HepG2 (cell line): Measurements from ENCODE around the gene TUBB4B. TPM values are rescaled to one million over a fixed set of nuclear protein-coding genes. Genes with fewer than 3 reads are reported as not detected.

Source experiments
- ATF7 ChIP-seq, 2 experiments: fragments of 450-650 bp in 1 of 2; sonication (generic) in 1 of 2; formaldehyde crosslinking in 1 of 2; IDR thresholded peaks; 2 replicates each; pipeline versions ENCODE4 v1.4.0 to v1.6.1; 2016 to 2020; ENCODE audit warnings: antibody characterized with exemption in 1 of 2, mild to moderate bottlenecking in 1 of 2, missing genetic modification reagents in 1 of 2
- CBX5 ChIP-seq: sonication (generic); formaldehyde crosslinking; IDR thresholded peaks from 2 replicates; pipeline ENCODE4 v1.4.0; 2020; ENCODE audit warnings: missing genetic modification reagents, borderline replicate concordance
- ELF3 ChIP-seq: IDR thresholded peaks from 2 replicates; pipeline ENCODE4 v1.6.1; 2016; ENCODE audit warnings: missing genetic modification reagents, missing compliant biosample characterization
- GTF3A ChIP-seq: sonication (generic); formaldehyde crosslinking; conservative IDR thresholded peaks from 2 replicates; pipeline ENCODE4 v1.4.0; 2020; ENCODE audit warnings: mild to moderate bottlenecking, missing genetic modification reagents
- MED13 ChIP-seq: sonication (generic); formaldehyde crosslinking; IDR thresholded peaks from 2 replicates; pipeline ENCODE4 v1.5.0; 2020; ENCODE audit warnings: missing genetic modification reagents
- RFX1 ChIP-seq: fragments of 450-650 bp; IDR thresholded peaks from 2 replicates; pipeline ENCODE4 v1.6.1; 2017
- TGIF2 ChIP-seq: IDR thresholded peaks from 2 replicates; pipeline ENCODE4 v1.6.1; 2016; ENCODE audit warnings: control low read depth, missing compliant biosample characterization
- ZBTB33 ChIP-seq: sonication (generic); formaldehyde crosslinking; IDR thresholded peaks from 2 replicates; pipeline ENCODE4 v1.4.0; 2020; ENCODE audit warnings: missing genetic modification reagents
- ZFP90 ChIP-seq: sonication (generic); formaldehyde crosslinking; IDR thresholded peaks from 2 replicates; pipeline ENCODE4 v1.8.0; 2022; ENCODE audit warnings: missing genetic modification reagents, mild to moderate bottlenecking, inconsistent platforms, borderline replicate concordance
- ZNF251 ChIP-seq: sonication (generic); formaldehyde crosslinking; IDR thresholded peaks from 2 replicates; pipeline ENCODE4 v1.9.0; 2021; ENCODE audit warnings: mild to moderate bottlenecking, missing genetic modification reagents
- ZNF770 ChIP-seq: sonication (generic); formaldehyde crosslinking; IDR thresholded peaks from 2 replicates; pipeline ENCODE4 v1.5.0; 2020; ENCODE audit warnings: mild to moderate bottlenecking, missing genetic modification reagents
- polyA plus RNA-seq, 8 experiments: library from polyadenylated mRNA; depleted of rRNA in 3 of 8; stranded (reverse) in 7 of 8; unstranded in 1 of 8; fragments of >200 nt; fragmentation: Illumina TruSeq in 4 of 8; extraction: Trizol in 4 of 8; gene quantifications; 2 replicates each; pipeline versions ENCODE4 v1.2.1 to v1.2.3, GENCODE V29; 2011 to 2016; ENCODE audit warnings: low read depth in 4 of 8, missing spikeins in 1 of 8, mixed read lengths in 1 of 8; ENCODE audit not compliant: insufficient read depth in 1 of 8
- total RNA-seq, 5 experiments: library from RNA; depleted of rRNA; stranded (reverse); fragments of >200 nt; fragmentation: Illumina TruSeq; extraction: Trizol; gene quantifications; 2 replicates each; pipeline ENCODE4 v1.2.3, GENCODE V29; 2016; ENCODE audit warnings: low read depth in 1 of 5
- TF ChIP-seq, protein P1 (sequence below): fragments of 450-650 bp; IDR thresholded peaks from 2 replicates; pipeline ENCODE4 v1.6.1; 2017; ENCODE audit warnings: mild to moderate bottlenecking
- TF ChIP-seq, protein P2 (sequence below): sonication (generic); formaldehyde crosslinking; IDR thresholded peaks from 2 replicates; pipeline ENCODE4 v1.5.1; 2020; ENCODE audit warnings: mild to moderate bottlenecking, missing genetic modification reagents, moderate library complexity
- TF ChIP-seq, protein P3 (sequence below): sonication (generic); formaldehyde crosslinking; IDR thresholded peaks from 2 replicates; pipeline ENCODE4 v1.4.0; 2020; ENCODE audit warnings: mild to moderate bottlenecking, missing genetic modification reagents
- TF ChIP-seq, protein P4 (sequence below): IDR thresholded peaks from 2 replicates; pipeline ENCODE4 v1.6.1; 2016; ENCODE audit warnings: mild to moderate bottlenecking
- TF ChIP-seq, protein P5 (sequence below): sonication (generic); formaldehyde crosslinking; IDR thresholded peaks from 2 replicates; pipeline ENCODE4 v1.4.0; 2020; ENCODE audit warnings: mild to moderate bottlenecking, missing genetic modification reagents

Gene TUBB4B
- total and polyA plus RNA-seq, 2 of the 13 experiments (the other 11 are each of a cell fraction or from before 2014, with no cell fraction given): 182 to 412 TPM

GRCh38 chr9:137275588-137276472 lies 34.7 kb downstream of the TUBB4B start (continued):
- no peak for TF ChIP-seq TGIF2 (CRISPR knock-in tag)
- TF ChIP-seq, protein P1, sequence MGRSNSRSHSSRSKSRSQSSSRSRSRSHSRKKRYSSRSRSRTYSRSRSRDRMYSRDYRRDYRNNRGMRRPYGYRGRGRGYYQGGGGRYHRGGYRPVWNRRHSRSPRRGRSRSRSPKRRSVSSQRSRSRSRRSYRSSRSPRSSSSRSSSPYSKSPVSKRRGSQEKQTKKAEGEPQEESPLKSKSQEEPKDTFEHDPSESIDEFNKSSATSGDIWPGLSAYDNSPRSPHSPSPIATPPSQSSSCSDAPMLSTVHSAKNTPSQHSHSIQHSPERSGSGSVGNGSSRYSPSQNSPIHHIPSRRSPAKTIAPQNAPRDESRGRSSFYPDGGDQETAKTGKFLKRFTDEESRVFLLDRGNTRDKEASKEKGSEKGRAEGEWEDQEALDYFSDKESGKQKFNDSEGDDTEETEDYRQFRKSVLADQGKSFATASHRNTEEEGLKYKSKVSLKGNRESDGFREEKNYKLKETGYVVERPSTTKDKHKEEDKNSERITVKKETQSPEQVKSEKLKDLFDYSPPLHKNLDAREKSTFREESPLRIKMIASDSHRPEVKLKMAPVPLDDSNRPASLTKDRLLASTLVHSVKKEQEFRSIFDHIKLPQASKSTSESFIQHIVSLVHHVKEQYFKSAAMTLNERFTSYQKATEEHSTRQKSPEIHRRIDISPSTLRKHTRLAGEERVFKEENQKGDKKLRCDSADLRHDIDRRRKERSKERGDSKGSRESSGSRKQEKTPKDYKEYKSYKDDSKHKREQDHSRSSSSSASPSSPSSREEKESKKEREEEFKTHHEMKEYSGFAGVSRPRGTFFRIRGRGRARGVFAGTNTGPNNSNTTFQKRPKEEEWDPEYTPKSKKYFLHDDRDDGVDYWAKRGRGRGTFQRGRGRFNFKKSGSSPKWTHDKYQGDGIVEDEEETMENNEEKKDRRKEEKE: no peak
- TF ChIP-seq CBX5 (CRISPR knock-in tag): no peak
- TF ChIP-seq, protein P2, sequence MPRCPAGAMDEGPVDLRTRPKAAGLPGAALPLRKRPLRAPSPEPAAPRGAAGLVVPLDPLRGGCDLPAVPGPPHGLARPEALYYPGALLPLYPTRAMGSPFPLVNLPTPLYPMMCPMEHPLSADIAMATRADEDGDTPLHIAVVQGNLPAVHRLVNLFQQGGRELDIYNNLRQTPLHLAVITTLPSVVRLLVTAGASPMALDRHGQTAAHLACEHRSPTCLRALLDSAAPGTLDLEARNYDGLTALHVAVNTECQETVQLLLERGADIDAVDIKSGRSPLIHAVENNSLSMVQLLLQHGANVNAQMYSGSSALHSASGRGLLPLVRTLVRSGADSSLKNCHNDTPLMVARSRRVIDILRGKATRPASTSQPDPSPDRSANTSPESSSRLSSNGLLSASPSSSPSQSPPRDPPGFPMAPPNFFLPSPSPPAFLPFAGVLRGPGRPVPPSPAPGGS: no peak
- TF ChIP-seq ZNF770: no peak
- no peak for TF ChIP-seq MED13 (CRISPR knock-in tag)
- TF ChIP-seq ZFP90 (CRISPR knock-in tag): 0 out of 2 replicates have a peak, but pooled peaks have one; percentile 38
- TF ChIP-seq ZBTB33 (CRISPR knock-in tag): peak; percentile 93
- TF ChIP-seq ELF3: no peak
- TF ChIP-seq, protein P3, sequence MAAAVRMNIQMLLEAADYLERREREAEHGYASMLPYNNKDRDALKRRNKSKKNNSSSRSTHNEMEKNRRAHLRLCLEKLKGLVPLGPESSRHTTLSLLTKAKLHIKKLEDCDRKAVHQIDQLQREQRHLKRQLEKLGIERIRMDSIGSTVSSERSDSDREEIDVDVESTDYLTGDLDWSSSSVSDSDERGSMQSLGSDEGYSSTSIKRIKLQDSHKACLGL (CRISPR knock-in tag): no peak
- no peak for TF ChIP-seq RFX1
- no peak for TF ChIP-seq ATF7 (IDR thresholded peaks at IDR 0.05)
- no peak for TF ChIP-seq ATF7 (CRISPR knock-in tag; IDR thresholded peaks at IDR 0.05)
- TF ChIP-seq, protein P4, sequence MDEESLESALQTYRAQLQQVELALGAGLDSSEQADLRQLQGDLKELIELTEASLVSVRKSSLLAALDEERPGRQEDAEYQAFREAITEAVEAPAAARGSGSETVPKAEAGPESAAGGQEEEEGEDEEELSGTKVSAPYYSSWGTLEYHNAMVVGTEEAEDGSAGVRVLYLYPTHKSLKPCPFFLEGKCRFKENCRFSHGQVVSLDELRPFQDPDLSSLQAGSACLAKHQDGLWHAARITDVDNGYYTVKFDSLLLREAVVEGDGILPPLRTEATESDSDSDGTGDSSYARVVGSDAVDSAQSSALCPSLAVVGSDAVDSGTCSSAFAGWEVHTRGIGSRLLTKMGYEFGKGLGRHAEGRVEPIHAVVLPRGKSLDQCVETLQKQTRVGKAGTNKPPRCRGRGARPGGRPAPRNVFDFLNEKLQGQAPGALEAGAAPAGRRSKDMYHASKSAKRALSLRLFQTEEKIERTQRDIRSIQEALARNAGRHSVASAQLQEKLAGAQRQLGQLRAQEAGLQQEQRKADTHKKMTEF (CRISPR knock-in tag): no peak
- TF ChIP-seq GTF3A (CRISPR knock-in tag): no peak
- TF ChIP-seq, protein P5, sequence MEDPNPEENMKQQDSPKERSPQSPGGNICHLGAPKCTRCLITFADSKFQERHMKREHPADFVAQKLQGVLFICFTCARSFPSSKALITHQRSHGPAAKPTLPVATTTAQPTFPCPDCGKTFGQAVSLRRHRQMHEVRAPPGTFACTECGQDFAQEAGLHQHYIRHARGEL (CRISPR knock-in tag): no peak
- no peak for TF ChIP-seq ZNF251 (CRISPR knock-in tag)
